ENCODE measurements around the gene POLR1G. TPM values are rescaled to one million over a fixed set of nuclear protein-coding genes. Genes with fewer than 3 reads are reported as not detected.

POLR1G gene
- total and polyA plus RNA-seq, 2 donors (not counting 3 experiments of a cell fraction or from before 2014, with no cell fraction given) = 6.6 to 19.5 TPM

DNA sequence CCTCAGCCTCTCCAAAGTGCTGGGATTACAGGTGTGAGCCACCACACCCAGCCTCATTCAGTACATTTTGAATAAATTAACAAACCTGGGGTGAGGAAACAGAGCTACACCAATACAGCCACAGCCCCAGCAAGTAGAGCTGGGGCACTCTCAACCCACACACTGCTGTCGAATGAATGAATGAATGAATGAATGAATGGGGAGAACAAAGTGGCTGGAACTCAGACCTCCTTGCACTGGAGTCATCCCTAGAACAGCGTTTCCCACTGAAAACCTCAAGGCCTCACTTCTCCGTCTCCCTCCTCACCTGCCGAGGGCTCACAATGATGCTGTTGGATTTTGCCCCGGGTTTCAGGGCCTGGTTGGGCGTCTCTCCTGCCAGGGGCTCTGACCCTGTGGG lies 14.4 kb downstream of the POLR1G start:
- Histone ChIP-seq H3K27me3 (ENCODE audit: control insufficient read depth in 2 of 2, insufficient read depth in 2 of 2, low read length in 2 of 2) (no peaks in the 10 kb centered on the region), H2AFZ (ENCODE audit: low read depth, low read length) (no peak overlapping the region), H3K9me1 (replicated peaks; ENCODE audit: control insufficient read depth, extremely low read depth, insufficient read depth, low read length) (no peaks in the 10 kb centered on the region), H3K9me3 (replicated peaks; ENCODE audit: control insufficient read depth, insufficient read depth, low read length) (no peaks in the 10 kb centered on the region), H3K36me3 (ENCODE audit: control insufficient read depth in 2 of 2, extremely low read depth in 1 of 2, insufficient read depth in 2 of 2, low read length in 2 of 2) (peaks cover 2 to 11% of the 10 kb centered on the region in 2 experiments), H4K20me1 (replicated peaks; ENCODE audit: control insufficient read depth, extremely low read depth, insufficient read depth, low read length) (no peaks in the 10 kb centered on the region), H3K4me2 (ENCODE audit: insufficient read depth, low read length) (no peak overlapping the region), H3K79me2 (ENCODE audit: control insufficient read depth, insufficient read depth, low read length) (peaks cover 27% of the 10 kb centered on the region), H3K27ac (ENCODE audit: insufficient read depth, low read depth, low read length) (no peak overlapping the region), H3K9ac (replicated peaks; ENCODE audit: extremely low read depth, insufficient read depth, low read length) (no peak overlapping the region), H3K4me1 (ENCODE audit: control insufficient read depth, extremely low read depth, insufficient read depth, low read length) (peaks cover 30% of the 10 kb centered on the region), H3K4me3 (replicated peaks in 1 of 3; ENCODE audit: insufficient read depth in 1 of 3, low read depth in 1 of 3, low read length in 3 of 3) (no peak overlapping the region)
- no TSS peak for BruUV-seq (replicated peaks)
- POLR2A ChIA-PET = no interaction called here
- CTCF ChIA-PET = interaction anchor here (0.9 to 1.8 kb wide), 3 partner anchors 17 to 19 kb away, joined by 3 to 8 read pairs (median 4); no protein-coding TSS in a partner anchor
- no peak for TF ChIP-seq EZH2 (IDR thresholded peaks at IDR 0.05; ENCODE audit: borderline replicate concordance, low read depth, low read length, severe bottlenecking)
- no peak for TF ChIP-seq GATA2 (IDR thresholded peaks at IDR 0.05; ENCODE audit: insufficient read depth, insufficient read length, low read depth, low read length)
- no peak for TF ChIP-seq POLR2AphosphoS5 (IDR thresholded peaks at IDR 0.05; ENCODE audit: insufficient read depth, low read depth, low read length)
- no peak for TF ChIP-seq MYC (IDR thresholded peaks at IDR 0.05; ENCODE audit: low read depth, low read length)
- no peak for TF ChIP-seq POLR2A (IDR thresholded peaks at IDR 0.05; ENCODE audit: low read depth, low read length)
- no peak for TF ChIP-seq JUN (IDR thresholded peaks at IDR 0.05; ENCODE audit: borderline replicate concordance, insufficient read depth, insufficient read length, low read depth)
- TF ChIP-seq, protein P1, sequence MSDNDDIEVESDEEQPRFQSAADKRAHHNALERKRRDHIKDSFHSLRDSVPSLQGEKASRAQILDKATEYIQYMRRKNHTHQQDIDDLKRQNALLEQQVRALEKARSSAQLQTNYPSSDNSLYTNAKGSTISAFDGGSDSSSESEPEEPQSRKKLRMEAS (IDR thresholded peaks at IDR 0.05; ENCODE audit: insufficient read depth, insufficient read length) = no peak
- no peak for TF ChIP-seq FOS (IDR thresholded peaks at IDR 0.05; ENCODE audit: borderline replicate concordance, insufficient read depth, low read length)
- TF ChIP-seq, protein P2, sequence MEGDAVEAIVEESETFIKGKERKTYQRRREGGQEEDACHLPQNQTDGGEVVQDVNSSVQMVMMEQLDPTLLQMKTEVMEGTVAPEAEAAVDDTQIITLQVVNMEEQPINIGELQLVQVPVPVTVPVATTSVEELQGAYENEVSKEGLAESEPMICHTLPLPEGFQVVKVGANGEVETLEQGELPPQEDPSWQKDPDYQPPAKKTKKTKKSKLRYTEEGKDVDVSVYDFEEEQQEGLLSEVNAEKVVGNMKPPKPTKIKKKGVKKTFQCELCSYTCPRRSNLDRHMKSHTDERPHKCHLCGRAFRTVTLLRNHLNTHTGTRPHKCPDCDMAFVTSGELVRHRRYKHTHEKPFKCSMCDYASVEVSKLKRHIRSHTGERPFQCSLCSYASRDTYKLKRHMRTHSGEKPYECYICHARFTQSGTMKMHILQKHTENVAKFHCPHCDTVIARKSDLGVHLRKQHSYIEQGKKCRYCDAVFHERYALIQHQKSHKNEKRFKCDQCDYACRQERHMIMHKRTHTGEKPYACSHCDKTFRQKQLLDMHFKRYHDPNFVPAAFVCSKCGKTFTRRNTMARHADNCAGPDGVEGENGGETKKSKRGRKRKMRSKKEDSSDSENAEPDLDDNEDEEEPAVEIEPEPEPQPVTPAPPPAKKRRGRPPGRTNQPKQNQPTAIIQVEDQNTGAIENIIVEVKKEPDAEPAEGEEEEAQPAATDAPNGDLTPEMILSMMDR (IDR thresholded peaks at IDR 0.05; ENCODE audit: extremely low read depth in 1 of 2, insufficient read depth in 1 of 2, low read depth in 1 of 2, low read length in 2 of 2) = no peak
- no peak for DNase-seq (ENCODE audit: low read depth, low spot score)
- dilution Hi-C loops (cut with MboI; ENCODE audit: extremely low pct_ligation_motif_present, low sequenced_read_pairs) (no loop called here), intact Hi-C loops (cut with micrococcal nuclease) (no loop called here)
- no peak for FAIRE-seq
